Small intestine (tissue), 7 donors: Measurements from ENCODE around the gene CAPZA1. TPM values are rescaled to one million over a fixed set of nuclear protein-coding genes. Genes with fewer than 3 reads are reported as not detected.

Source experiments
- DNase-seq, 2 donors: peaks; one replicate each; pipeline versions ENCODE4 v3.0.0 to v3.0.0-alpha.2; 2013
- FAIRE-seq: peaks from 2 replicates; lab custom pipeline; 2012; peaks lifted over from hg19 to GRCh38; lab: Jason Lieb, UNC
- H3K27ac ChIP-seq, 3 donors: one replicate each; pipeline ENCODE4 v1.5.1; 2013; ENCODE audit warnings: low read length in 2 of 3, mild to moderate bottlenecking in 2 of 3, control low read depth in 1 of 3, inconsistent platforms in 1 of 3, low read depth in 1 of 3, moderate library complexity in 1 of 3
- H3K27me3 ChIP-seq, 3 donors: one replicate each; pipeline ENCODE4 v1.6.1; 2013; ENCODE audit warnings: low read length in 3 of 3, inconsistent platforms in 1 of 3; ENCODE audit not compliant: control insufficient read depth in 3 of 3, insufficient read depth in 3 of 3
- H3K36me3 ChIP-seq, 3 donors: one replicate each; pipeline ENCODE4 v1.6.1; 2013; ENCODE audit warnings: low read length in 3 of 3, inconsistent platforms in 1 of 3, low read depth in 1 of 3, mild to moderate bottlenecking in 1 of 3, moderate library complexity in 1 of 3; ENCODE audit not compliant: control insufficient read depth in 3 of 3, insufficient read depth in 2 of 3
- H3K4me1 ChIP-seq, 3 donors: one replicate each; pipeline ENCODE4 v1.6.1; 2013; ENCODE audit warnings: low read length in 2 of 3, inconsistent platforms in 1 of 3, low read depth in 1 of 3, mild to moderate bottlenecking in 1 of 3, moderate library complexity in 1 of 3; ENCODE audit not compliant: control insufficient read depth in 3 of 3, insufficient read depth in 2 of 3
- H3K4me3 ChIP-seq, 3 donors: one replicate each; pipeline ENCODE4 v1.5.1; 2013; ENCODE audit warnings: low read length in 3 of 3, control low read depth in 1 of 3, inconsistent platforms in 1 of 3, low read depth in 1 of 3, mild to moderate bottlenecking in 1 of 3, moderate library complexity in 1 of 3
- H3K9me3 ChIP-seq, 2 donors: one replicate each; pipeline ENCODE4 v1.6.1; 2013; ENCODE audit warnings: low read depth in 1 of 2, low read length in 1 of 2; ENCODE audit not compliant: control insufficient read depth in 2 of 2, insufficient read depth in 1 of 2
- WGBS, 3 donors: extraction: QIAGEN DNeasy Blood & Tissue Kit; methylation state at CpG; one replicate each; pipeline ENCODE4 v1.1.7; 2013; 5-methylcytosine and 5-hydroxymethylcytosine counted together
- polyA plus RNA-seq, 4 donors: library from polyadenylated mRNA; stranded (reverse) in 3 of 4; unstranded in 1 of 4; fragments of 200-250 nt in 3 of 4; fragments of 120-200 nt in 1 of 4; gene quantifications; one replicate each; pipeline versions ENCODE4 v1.2.1 to v1.2.3, GENCODE V29; 2013
- donor health status: healthy with polysubstance abuse.
- donor health status: control.
- donor health status: control.
- donor health status: Bipolar disorder and iron deficiency.
- donor health status: healthy.

Gene CAPZA1
- polyA plus RNA-seq, 4 donors = 76.2 to 111 (median 92.4) TPM

DNA sequence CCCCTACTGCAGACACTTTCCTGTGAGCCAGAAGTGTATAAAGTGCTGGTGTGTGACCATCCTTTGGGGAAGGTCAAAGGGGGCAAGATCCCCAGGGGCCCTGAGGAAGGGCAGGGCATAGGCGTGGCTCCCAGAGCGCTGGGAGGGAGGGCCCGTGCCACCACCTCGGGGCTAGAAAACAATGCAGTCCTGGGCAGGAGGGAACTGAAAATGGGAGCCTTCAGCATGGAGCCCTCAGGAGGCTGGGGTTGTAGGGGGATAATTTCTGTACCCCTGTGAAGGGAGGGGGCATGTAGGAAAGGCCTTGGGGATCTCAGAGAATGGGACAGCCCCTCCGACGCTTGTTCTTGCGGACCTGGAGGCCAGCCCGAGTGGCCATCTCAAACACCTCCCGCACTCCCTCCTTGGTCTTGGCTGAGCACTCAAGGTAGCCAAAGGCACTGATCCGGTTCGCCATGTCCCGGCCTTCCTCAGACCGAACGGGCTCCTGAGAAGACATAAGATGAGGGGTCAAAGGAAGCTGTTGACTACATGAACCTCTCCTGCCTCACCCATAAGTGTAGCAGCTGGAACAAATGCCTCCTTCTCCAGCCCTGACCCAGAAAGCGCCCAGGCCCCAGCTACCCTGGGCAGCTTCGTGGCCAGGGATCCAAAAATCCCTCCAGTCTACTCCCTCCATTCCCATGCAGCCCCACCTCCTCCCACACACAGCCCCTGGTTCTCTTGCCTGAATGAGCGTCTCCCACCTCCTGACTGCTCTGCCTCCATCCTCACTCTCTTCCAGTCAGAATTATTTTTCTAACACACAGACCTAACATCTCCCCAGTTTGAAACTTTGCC lies 81.8 kb downstream of the CAPZA1 start:
- DNase-seq (no peak), FAIRE-seq (no peak)

DNA sequence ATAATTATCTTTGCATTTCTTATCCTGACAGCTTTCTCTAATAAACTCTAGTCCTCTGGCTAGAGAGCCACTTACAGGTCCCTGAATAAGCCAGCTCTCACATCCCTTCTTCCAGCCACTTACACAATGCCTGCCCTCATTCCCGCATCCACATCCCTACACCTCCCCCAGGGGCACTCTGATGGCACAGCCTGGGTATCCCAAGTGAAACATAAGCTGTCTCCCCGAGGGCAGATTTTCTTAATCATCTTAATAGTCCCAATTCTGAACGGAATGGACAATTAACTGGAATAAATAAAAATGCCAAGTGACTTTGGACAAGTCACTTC lies 82.4 kb downstream of the CAPZA1 start:
- WGBS, 3 donors = 57 to 65% (median 65%) methylated on average over 3 of the region's 3 CpGs
- H3K4me1 ChIP-seq = peaks cover 16 to 84% (median 28%) of the 10 kb centered on the region in 3 donors
- no peak for FAIRE-seq
- H3K27ac ChIP-seq = peak overlapping the region; percentile 69 to 93 (median 88)
- H3K27me3 ChIP-seq = no peaks in the 10 kb centered on the region
- no peak for DNase-seq
- H3K36me3 ChIP-seq = peaks cover 10 to 64% (median 10%) of the 10 kb centered on the region in 3 donors
- no peak overlapping the region for H3K4me3 ChIP-seq
- H3K9me3 ChIP-seq = no peaks in the 10 kb centered on the region

More for the DNA sequence above, 81.8 kb downstream of the CAPZA1 start:
- peaks cover 10 to 70% (median 10%) of the 10 kb centered on the region in 3 donors for H3K36me3 ChIP-seq
- H3K4me1 ChIP-seq = peaks cover 16 to 88% (median 28%) of the 10 kb centered on the region in 3 donors
- no peaks in the 10 kb centered on the region for H3K27me3 ChIP-seq
- H3K4me3 ChIP-seq = no peak overlapping the region
- WGBS, 3 donors = 68 to 84% (median 79%) methylated on average over 14 to 17 of the region's 17 CpGs
- H3K9me3 ChIP-seq = no peaks in the 10 kb centered on the region
- H3K27ac ChIP-seq = peak overlapping the region; percentile 69 to 93 (median 88)

DNA sequence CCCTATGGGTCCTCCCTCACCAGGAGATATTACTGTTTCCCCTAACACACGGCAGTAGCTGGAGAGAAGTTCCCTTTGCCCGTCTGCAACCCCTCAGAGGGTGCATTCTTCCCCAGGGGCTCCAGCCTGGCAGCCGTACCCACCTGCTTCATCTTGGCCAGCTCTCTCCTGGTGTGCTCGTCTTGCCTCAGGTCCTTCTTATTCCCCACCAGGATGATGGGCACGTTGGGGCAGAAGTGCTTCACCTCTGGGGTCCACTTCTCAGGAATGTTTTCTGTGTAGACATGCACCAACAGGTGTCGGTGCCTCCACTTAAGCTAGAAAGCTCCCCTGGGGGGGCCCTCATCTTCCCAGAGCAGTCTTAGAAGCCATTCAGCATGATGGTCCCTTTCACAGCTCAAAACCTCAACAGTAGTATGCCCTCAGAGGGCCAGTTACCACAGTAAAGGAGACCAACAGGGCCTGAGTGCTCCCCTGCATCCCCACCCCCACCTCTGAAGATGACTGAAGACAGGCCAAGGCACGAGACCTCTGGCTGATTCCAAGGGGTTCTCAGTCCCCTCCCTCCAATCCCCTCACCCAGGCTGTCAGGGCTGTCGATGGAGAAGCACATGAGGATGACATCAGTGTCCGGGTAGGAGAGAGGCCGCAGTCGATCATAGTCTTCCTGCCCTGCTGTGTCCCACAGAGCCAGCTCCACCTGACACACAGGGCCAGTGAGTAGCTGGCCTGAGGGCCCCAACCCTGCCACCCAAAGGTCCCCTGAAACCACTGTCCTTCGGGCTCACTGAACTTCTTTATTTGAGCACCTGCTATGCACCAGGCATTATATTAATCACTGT lies 83.0 kb downstream of the CAPZA1 start:
- Histone ChIP-seq H3K4me3 (no peak overlapping the region), H3K36me3 (peaks cover 10 to 61% (median 10%) of the 10 kb centered on the region in 3 donors), H3K9me3 (no peaks in the 10 kb centered on the region), H3K27me3 (no peaks in the 10 kb centered on the region), H3K4me1 (peaks cover 16 to 82% (median 28%) of the 10 kb centered on the region in 3 donors), H3K27ac (peak overlapping the region; percentile 28 to 93 (median 88))
- FAIRE-seq (no peak), DNase-seq (no peak)
- 76 to 83% (median 82%) methylated on average over 12 of the region's 12 CpGs for WGBS, 3 donors

DNA sequence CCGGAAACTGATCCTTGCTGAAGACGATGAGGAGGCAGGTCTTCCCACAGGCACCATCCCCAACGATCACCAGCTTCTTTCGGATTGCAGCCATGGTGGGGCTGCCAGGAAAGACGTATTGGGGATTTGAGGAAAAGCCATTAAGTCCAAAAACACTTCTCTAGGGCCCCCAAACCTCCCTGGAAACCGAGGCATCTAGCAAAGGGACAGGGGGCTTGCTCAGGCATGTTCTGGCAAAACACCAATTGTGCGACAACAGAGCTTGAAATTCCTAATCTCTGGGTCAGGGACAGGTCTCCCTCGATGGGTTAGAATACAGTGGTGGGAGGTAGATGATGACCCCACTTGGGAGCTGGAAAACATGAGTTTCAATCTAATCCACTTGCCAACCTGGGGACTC lies 84.1 kb downstream of the CAPZA1 start:
- Histone ChIP-seq H3K36me3 (peaks cover 7 to 50% (median 10%) of the 10 kb centered on the region in 3 donors), H3K27ac (peak overlapping the region in 1 of 3 donors; percentile 94), H3K9me3 (no peaks in the 10 kb centered on the region), H3K4me3 (no peak overlapping the region), H3K4me1 (peaks cover 16 to 72% (median 27%) of the 10 kb centered on the region in 3 donors), H3K27me3 (no peaks in the 10 kb centered on the region)
- DNase-seq (no peak), FAIRE-seq (no peak)
- 81 to 86% (median 83%) methylated on average over 8 of the region's 8 CpGs for WGBS, 3 donors

DNA sequence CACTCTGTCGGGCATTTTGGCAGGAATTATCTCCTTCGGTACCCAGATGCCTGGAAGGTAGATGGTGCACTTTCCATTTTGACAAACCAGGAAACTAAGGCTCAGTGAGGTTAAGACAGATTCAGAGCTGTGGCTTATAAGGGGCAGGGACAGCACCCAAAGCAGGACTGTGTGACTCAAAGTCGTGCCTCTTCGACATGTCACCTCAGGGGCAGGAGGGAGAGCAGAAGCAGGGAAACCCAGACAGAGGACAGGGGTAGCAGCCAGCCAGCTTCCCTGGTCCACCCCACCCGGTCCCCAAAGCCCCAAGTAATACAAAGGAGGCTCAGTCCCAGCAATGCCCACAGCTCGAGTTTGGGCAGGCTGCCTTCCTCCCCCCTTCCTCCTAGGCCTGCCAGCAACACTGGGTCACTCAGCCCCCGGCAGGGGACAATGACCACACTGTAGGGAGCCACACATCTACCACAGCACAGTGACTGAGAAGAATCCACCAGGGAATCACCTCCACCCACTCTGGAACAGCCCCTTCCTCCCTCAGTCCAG lies 84.8 kb downstream of the CAPZA1 start:
- no peak for FAIRE-seq
- peak overlapping the region; percentile 8 to 94 (median 89) for H3K4me3 ChIP-seq
- no peaks in the 10 kb centered on the region for H3K27me3 ChIP-seq
- no peak for DNase-seq
- 25 to 34% (median 27%) methylated on average over 6 to 7 of the region's 7 CpGs for WGBS, 3 donors
- peaks cover 6 to 45% (median 10%) of the 10 kb centered on the region in 3 donors for H3K36me3 ChIP-seq
- H3K9me3 ChIP-seq = no peaks in the 10 kb centered on the region
- peak overlapping the region; percentile 94 to 96 (median 95) for H3K27ac ChIP-seq
- peaks cover 15 to 67% (median 26%) of the 10 kb centered on the region in 3 donors for H3K4me1 ChIP-seq

DNA sequence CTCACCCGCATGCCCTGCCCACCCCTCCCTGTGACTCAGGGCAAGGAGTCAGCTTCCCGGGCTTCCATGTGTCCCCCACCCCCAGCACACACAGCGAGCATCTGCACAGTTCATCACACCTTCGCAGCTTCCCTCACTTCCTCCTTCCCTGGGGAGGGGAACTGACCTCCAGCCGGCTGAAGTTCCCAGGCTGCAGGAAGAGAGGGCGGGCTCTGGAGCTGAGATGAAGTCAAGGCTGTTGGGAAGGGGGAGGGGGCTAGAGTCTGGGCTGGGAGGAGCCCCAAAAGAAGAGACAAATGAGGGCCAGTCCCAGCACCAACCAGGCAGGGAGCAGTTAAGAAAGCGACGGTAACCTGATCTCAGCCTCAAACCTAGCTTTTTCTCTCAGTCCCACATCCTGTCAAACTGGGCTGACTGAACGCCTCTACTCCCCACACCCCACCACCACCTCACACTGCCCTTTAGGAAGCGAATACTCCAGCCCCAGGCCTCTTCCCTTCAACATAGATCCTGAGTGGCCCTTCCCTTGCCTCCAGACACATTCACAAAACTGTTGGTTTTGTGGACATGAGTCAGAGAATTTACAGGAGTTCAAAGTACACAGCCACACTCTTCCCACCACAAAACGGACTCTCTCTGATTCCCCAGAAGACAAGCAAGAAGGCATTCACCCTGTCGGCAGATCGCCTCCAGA lies 85.4 kb downstream of the CAPZA1 start:
- 1 to 5% (median 3%) methylated on average over 11 to 13 of the region's 13 CpGs for WGBS, 3 donors
- Histone ChIP-seq H3K4me3 (peak overlapping the region; percentile 8 to 94 (median 89)), H3K27ac (peak overlapping the region; percentile 94 to 96 (median 95)), H3K4me1 (peaks cover 13 to 61% (median 26%) of the 10 kb centered on the region in 3 donors), H3K36me3 (peaks cover 6 to 39% (median 10%) of the 10 kb centered on the region in 3 donors), H3K27me3 (no peaks in the 10 kb centered on the region), H3K9me3 (no peaks in the 10 kb centered on the region)
- DNase-seq (peak; percentile 91), FAIRE-seq (no peak)

DNA sequence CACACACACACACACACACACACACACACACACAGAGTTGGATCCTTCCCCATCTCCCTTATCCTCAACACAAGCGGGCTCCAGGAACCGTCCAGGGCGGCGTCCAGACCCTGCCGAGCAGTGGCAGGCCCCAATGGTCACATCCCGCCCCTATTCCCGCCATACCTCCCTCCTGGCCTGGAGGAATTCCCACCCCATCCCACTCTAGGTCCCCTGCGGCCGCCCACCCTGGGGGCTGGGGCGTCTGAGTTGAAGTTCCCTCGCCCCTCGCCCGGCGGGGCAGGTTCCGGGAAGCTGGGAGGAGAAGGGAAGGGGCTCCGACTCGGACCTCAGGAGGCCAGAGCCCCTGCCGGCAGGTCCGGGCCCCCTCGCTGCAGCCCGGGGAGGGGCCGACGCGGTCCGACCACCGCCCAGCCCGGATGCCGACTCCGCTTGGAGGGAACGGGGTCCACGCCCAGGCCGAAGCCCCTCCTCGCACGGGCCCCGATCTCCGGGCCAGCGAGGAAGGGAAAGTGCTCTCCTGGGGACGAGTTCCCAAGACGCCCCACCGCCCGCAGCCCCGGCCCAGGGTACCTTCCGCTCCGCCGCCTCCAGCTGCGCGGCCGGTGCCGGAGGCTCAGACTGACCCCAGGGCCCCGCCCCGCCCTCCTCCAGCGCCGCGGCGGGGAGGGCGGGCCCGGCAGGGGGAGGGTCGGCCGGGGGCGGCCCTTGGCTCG lies 87.0 kb downstream of the CAPZA1 start, which contains the start of gene RHOC:
RHOC (minus strand) TSS at position 623 of the 716 bp plus-strand sequence. CDS start 3,328 bp downstream, outside the sequence.
- 2 to 8% (median 3%) methylated on average over 33 to 61 of the region's 61 CpGs for WGBS, 3 donors

More for the DNA sequence above, 87.0 kb downstream of the CAPZA1 start, which contains the start of gene RHOC:
- Histone ChIP-seq H3K27ac (peak within 1 kb of the TSS; percentile 94 to 96 (median 95)), H3K4me1 (peaks cover 8 to 45% (median 11%) of the 10 kb centered on the region in 3 donors), H3K9me3 (no peaks in the 10 kb centered on the region), H3K4me3 (peak within 1 kb of the TSS; percentile 85 to 94 (median 89)), H3K27me3 (peaks cover 0 to 7% (median 0%) of the 10 kb centered on the region in 3 donors), H3K36me3 (peaks cover 6 to 23% (median 6%) of the 10 kb centered on the region in 3 donors)
- FAIRE-seq = no peak
- DNase-seq = peak in 1 of 2 donors; percentile 77
